A549 treated with Mapracorat at 1 μM for 4 hours (cell line): Measurements from ENCODE around the gene C1QTNF4. TPM values are rescaled to one million over a fixed set of nuclear protein-coding genes. Genes with fewer than 3 reads are reported as not detected.

Source experiments
- total RNA-seq: library from RNA; stranded (reverse); fragments of 200-300 nt; extraction: Qiagen RNA extraction; gene quantifications from 5 replicates; pipeline ENCODE4 v1.2.3, GENCODE V29; 2022

C1QTNF4 gene
- total RNA-seq = 0.21 TPM in 1 of 5 replicates, not detected in the others

GRCh38 chr11:47593934-47594855, at the start of gene C1QTNF4:
TSS of gene C1QTNF4 (minus strand) at chr11:47594411. CDS start at chr11:47590810, 3,601 bp downstream.

DNA sequence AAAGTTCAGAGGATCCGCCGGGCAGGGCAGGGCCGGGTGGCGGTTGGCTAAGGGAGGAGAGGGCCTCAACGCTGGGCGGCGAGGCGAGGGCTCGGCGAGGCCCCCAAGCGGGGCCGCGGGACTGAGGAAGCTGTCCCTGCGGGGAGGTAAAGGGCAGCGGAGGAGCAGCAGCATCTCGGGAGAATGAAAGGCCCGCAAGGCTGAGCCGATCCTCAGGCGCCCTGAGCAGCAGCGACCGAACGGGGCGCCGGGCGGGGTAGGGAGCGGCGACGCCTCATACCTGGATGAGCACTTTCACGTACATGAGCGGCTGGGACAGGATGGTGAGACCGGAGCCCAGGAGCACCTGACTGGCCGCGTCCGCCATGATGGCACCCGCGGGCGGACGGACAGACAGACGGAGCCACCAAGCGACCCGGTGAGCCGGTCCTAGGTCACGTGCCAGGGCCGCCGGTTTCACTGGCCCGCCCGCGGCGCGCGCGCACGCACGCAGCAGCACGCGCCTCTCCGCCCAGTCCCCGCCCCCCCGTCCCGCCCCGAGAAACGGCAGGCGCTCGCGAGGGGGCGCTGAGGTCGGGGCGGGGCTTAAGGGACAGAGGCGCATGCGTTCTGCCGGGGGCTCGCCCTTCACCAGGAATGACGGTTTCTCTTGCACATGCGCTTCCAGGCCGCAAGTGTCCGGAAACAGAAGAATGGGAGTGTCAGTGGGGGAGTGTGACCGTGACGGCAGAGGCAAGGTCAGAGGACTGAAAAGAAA, 48.1 kb upstream of the C1QTNF4 start, which contains the start of gene MTCH2:
MTCH2 (minus strand) TSS at position 461 of the 757 bp plus-strand sequence; CDS start at position 367, 94 bp downstream.

DNA sequence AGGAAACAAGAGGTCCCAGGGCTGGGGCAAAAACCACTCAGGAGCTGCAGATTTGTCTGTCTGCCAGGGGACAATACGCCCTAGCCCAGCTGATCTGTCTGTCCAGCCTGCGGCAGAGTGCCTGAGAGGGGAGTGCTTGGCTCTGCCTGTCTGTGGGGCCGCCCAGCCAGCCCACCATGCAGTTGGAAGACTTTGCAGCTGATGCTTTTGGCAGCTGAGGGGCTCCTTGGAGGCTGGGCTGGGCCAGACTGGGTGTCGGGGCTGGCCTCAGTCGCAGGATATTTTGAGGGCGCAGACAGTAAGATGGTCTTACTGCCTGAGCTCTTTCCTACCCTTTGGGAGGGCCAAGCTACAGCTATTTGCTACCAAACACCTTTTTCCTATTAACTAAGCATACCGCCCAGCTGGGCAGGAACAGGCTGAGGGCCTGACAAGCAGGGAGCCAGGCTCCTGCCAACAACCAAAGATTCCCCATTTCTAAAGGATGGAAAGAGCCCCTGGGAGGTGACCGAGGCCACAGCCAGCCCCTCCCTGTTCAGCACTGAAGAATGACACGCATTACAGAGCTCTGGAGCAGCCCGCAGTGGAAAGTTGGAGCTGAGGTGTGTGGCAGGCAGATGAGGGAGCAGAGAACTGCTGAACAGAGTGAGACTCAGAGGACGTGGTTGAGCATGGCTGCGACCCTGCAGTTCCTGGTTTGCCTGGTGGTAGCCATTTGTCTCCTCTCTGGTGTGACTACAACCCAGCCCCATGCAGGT, 7.9 kb downstream of the C1QTNF4 start, which contains the start of gene FAM180B:
FAM180B (plus strand) TSS at position 581 of the 758 bp plus-strand sequence; CDS start at position 672, 91 bp downstream.

DNA sequence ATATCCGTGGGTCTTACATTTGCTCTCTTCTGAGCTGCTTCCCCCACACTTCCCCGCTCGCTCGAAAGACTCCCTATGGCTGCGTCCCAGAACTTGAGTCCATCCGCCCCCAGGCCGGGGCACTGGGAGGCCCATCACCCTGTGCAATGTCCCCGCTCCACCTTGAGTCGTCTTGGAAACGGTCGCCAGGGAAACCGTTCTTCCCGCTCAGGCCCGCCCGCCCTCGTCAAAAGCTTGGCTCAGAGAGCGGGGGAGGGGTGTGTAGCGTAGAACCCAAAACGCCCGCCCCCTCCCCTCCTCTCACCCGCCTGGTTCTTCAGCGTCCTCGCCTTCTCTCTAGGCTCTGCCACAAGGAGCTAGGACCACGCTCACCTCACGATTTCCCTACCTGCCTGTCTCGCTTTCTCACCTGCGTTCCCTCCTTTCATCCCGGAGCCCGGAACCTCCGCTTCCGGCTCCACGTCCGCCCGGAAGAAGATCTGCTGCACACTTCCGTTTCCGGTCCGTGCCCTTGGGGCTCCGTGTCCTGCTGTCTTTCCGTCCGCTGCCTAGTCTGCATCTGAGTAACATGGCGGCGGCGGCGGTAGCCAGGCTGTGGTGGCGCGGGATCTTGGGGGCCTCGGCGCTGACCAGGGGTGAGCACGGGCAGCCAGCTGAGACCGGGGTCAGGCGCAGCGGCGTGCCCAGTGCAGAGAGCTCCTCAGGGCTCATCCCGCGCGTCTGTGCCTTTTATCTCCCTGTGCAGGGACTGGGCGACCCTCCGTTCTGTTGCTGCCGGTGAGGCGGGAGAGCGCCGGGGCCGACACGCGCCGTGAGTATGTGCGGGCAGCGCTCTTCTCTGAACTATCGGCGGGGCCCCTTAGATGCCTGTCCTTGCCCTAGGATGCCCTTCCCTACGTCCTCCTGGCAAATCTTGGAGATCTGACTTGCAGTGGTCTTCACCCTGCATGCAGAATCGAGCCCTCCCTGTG, 15.4 kb downstream of the C1QTNF4 start, which contains the start of the genes KBTBD4 and NDUFS3:
KBTBD4 (minus strand) TSS at position 447 of the 971 bp plus-strand sequence; CDS start at position 428, 19 bp downstream.
NDUFS3 (plus strand) TSS at position 551 of the 971 bp plus-strand sequence; CDS start at position 569, 18 bp downstream.

GRCh38 chr11:47565340-47566148, 28.7 kb downstream of the C1QTNF4 start, which contains the start of gene PTPMT1:
TSS of gene PTPMT1 (plus strand) at chr11:47565599. CDS start at chr11:47565623, 24 bp downstream.

GRCh38 chr11:47552566-47553405, 41.4 kb downstream of the C1QTNF4 start, which contains the start of gene CELF1:
TSS of gene CELF1 (minus strand) at chr11:47553132. CDS start at chr11:47499523, 53,609 bp downstream.

Other genes starting within 250 kb of the C1QTNF4 start
- gene MYBPC3, start 241.7 kb downstream of the C1QTNF4 start, total RNA-seq = 0.07 to 0.12 TPM (median 0.08 TPM) in 4 of 5 replicates, not detected in the other
- 0.15 to 0.20 TPM in 2 of 5 replicates, not detected in the others for gene SPI1, start 215.9 kb downstream of the C1QTNF4 start, total RNA-seq
- gene SLC39A13, start 185.8 kb downstream of the C1QTNF4 start, total RNA-seq = 46.6 to 60.3 TPM (median 53.7 TPM) in 5 replicates
- gene PSMC3, start 168.0 kb downstream of the C1QTNF4 start, total RNA-seq = 189 to 259 TPM (median 197 TPM) in 5 replicates
- 0.23 to 0.58 TPM (median 0.43 TPM) in 3 of 5 replicates, not detected in the others for gene RAPSN, start 145.3 kb downstream of the C1QTNF4 start, total RNA-seq
- gene CELF1, start 41.3 kb downstream of the C1QTNF4 start, total RNA-seq = 44.8 to 50.9 TPM (median 46.6 TPM) in 5 replicates
- gene PTPMT1, start 28.8 kb downstream of the C1QTNF4 start, total RNA-seq = 58.7 to 80.4 TPM (median 77.8 TPM) in 5 replicates
- 16.7 to 18.7 TPM (median 17.8 TPM) in 5 replicates for gene KBTBD4, start 15.4 kb downstream of the C1QTNF4 start, total RNA-seq
- 104 to 145 TPM (median 136 TPM) in 5 replicates for gene NDUFS3, start 15.3 kb downstream of the C1QTNF4 start, total RNA-seq
- not detected in 5 replicates for gene FAM180B, start 7.7 kb downstream of the C1QTNF4 start, total RNA-seq
- 127 to 153 TPM (median 131 TPM) in 5 replicates for gene MTCH2, start 48.1 kb upstream of the C1QTNF4 start, total RNA-seq
- 1.2 to 1.9 TPM (median 1.5 TPM) in 5 replicates for gene AGBL2, start 121.0 kb upstream of the C1QTNF4 start, total RNA-seq
- 43.8 to 61.7 TPM (median 53.0 TPM) in 5 replicates for gene FNBP4, start 172.9 kb upstream of the C1QTNF4 start, total RNA-seq